H1 (cell line): ENCODE data around the gene PLEKHS1. TPM values are rescaled to one million over a fixed set of nuclear protein-coding genes. Genes with fewer than 3 reads are reported as not detected.

ENCODE experiments used
- CREB1 ChIP-seq: IDR thresholded peaks from 2 replicates; pipeline ENCODE4 v1.6.1; 2012; ENCODE audit warnings: inconsistent platforms
- GTF2F1 ChIP-seq: IDR thresholded peaks from 2 replicates; pipeline ENCODE4 v1.6.1; 2012; ENCODE audit warnings: low read depth, low read length, improper control_type of control experiment, borderline replicate concordance
- PHF8 ChIP-seq: fragments of 200-600 bp; sonication (generic); conservative IDR thresholded peaks from 2 replicates; pipeline ENCODE4 v1.7.1; 2012; ENCODE audit warnings: low read depth, mild to moderate bottlenecking, inconsistent platforms, low read length, moderate library complexity
- polyA plus RNA-seq, 7 experiments: library from polyadenylated mRNA; depleted of rRNA in 3 of 7; stranded (reverse) in 5 of 7; unstranded in 2 of 7; fragments of >200 nt in 5 of 7; fragments of 200-250 nt in 2 of 7; gene quantifications; 1 replicate in 5 of 7; 2 replicates in 1 of 7; 4 replicates in 1 of 7; pipeline versions ENCODE4 v1.2.1 to v1.2.3, GENCODE V29; 2011 to 2013; ENCODE audit warnings: missing spikeins in 2 of 7, mixed read lengths in 2 of 7
- total RNA-seq: library from RNA; stranded (reverse); fragmentation: NEBNext Ultra II Directional; extraction: Animal tissue kit (Norgen Biotek cat#: 25700); gene quantifications from 2 replicates; pipeline ENCODE4 v1.2.1, GENCODE V29; 2021
- TF ChIP-seq, protein P1 (sequence below): IDR thresholded peaks from 2 replicates; pipeline ENCODE4 v1.6.1; 2011; ENCODE audit warnings: low read depth, mild to moderate bottlenecking, low read length; ENCODE audit not compliant: insufficient read depth

The PLEKHS1 gene
- total and polyA plus RNA-seq, 2 of the 8 experiments (the other 6 are each of a cell fraction or from before 2014, with no cell fraction given): not detected

DNA sequence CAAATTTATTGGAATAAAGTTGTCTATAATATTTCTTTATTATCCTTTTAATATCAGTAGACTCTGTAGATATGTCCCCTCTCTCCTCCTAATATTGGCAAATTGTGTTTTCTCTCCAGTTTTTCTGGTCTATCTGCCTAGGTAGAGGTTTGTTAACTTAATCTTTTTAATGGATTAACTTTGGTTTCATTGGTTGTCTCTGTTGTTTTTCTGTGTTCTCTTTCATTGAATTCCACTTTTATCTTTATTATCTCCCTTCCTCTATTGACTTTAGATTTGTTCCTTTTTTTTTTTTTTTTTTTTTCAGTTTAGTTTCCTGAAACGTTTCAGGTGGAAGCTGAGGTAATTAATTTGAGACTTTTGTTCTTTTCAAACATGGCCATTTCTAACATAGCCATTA, 10.6 kb downstream of the PLEKHS1 start (continued):
- TF ChIP-seq PHF8 (no peak), CREB1 (no peak), GTF2F1 (no peak)
- TF ChIP-seq, protein P1, sequence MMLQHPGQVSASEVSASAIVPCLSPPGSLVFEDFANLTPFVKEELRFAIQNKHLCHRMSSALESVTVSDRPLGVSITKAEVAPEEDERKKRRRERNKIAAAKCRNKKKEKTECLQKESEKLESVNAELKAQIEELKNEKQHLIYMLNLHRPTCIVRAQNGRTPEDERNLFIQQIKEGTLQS: no peak
- TF ChIP-seq, all 59 proteins: peak for 0
